Gastrocnemius medialis (tissue), 4 donors: ENCODE measurements around the gene EEPD1.

Source experiments
- POLR2A ChIP-seq, 2 donors: fragments of 450-650 bp; IDR thresholded peaks; one replicate each; pipeline ENCODE4 v1.6.1; 2017; ENCODE audit warnings: antibody characterized with exemption in 2 of 2, mild to moderate bottlenecking in 2 of 2, moderate library complexity in 2 of 2
- TF ChIP-seq, protein P1 (sequence below), 5 experiments: fragments of 450-650 bp in 3 of 5; fragments of 200-600 bp in 2 of 5; sonication (generic) in 2 of 5; IDR thresholded peaks in 4 of 5; conservative IDR thresholded peaks in 1 of 5; 1 replicate in 4 of 5; 2 replicates in 1 of 5; pipeline ENCODE4 v1.5.1; 2016 to 2019; ENCODE audit warnings: antibody characterized with exemption in 5 of 5, mild to moderate bottlenecking in 3 of 5, moderate library complexity in 3 of 5

DNA sequence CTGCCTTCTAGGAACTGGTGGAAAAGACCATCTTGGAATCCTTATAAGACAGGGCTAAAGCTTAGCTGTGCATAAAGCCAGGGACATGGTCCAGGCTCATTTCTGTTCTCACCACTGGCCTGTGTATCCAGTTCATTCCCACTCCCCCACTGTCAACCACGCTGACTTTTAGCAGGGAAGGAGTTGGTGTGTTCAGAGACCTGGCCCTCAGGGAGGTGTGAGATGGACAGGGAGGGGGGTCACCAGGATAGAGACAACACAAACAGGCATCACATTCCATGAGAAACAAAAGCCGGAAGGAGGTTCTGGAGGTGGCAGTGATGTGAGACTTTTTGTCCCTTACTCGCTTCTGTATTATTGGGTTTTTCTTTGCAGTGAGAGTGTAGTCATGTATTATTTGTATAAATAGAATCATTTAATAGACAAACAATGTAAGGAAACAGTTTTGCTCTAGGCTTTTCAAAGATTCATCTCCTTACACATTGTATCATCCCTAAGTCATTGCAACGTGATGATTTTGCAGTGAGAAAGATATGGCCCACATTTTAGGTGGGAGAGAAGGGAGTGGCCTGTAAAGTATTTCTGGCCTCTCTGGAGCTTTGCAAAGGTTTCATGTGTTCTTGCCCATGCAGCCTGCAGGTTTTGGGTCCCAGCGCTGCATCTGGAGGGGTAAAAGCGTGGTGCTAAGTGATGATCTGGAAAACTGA lies 52.0 kb downstream of the EEPD1 start:
- TF ChIP-seq, protein P1, sequence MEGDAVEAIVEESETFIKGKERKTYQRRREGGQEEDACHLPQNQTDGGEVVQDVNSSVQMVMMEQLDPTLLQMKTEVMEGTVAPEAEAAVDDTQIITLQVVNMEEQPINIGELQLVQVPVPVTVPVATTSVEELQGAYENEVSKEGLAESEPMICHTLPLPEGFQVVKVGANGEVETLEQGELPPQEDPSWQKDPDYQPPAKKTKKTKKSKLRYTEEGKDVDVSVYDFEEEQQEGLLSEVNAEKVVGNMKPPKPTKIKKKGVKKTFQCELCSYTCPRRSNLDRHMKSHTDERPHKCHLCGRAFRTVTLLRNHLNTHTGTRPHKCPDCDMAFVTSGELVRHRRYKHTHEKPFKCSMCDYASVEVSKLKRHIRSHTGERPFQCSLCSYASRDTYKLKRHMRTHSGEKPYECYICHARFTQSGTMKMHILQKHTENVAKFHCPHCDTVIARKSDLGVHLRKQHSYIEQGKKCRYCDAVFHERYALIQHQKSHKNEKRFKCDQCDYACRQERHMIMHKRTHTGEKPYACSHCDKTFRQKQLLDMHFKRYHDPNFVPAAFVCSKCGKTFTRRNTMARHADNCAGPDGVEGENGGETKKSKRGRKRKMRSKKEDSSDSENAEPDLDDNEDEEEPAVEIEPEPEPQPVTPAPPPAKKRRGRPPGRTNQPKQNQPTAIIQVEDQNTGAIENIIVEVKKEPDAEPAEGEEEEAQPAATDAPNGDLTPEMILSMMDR (IDR thresholded peaks at IDR 0.05 in 4 of 5, conservative IDR thresholded peaks at IDR 0.05 in 1 of 5), result no peak
- no peak for TF ChIP-seq POLR2A (IDR thresholded peaks at IDR 0.05)
